Body of pancreas (tissue), 4 donors: Measurements from ENCODE around the gene PRKCB.

Experiments
- CTCF ChIP-seq, 7 experiments: fragments of 450-650 bp in 4 of 7; fragments of 200-600 bp in 3 of 7; sonication (generic) in 3 of 7; IDR thresholded peaks; one replicate each; pipeline ENCODE4 v1.5.1; 2016 to 2019; ENCODE audit warnings: antibody characterized with exemption in 7 of 7
- POLR2A ChIP-seq, 3 donors: fragments of 450-650 bp; IDR thresholded peaks; one replicate each; pipeline ENCODE4 v1.6.1; 2016; ENCODE audit warnings: antibody characterized with exemption in 3 of 3, mild to moderate bottlenecking in 2 of 3

- TF ChIP-seq CTCF (IDR thresholded peaks at IDR 0.05) (no peak), POLR2A (IDR thresholded peaks at IDR 0.05) (no peak)
These were observed 144.2 kb downstream of the PRKCB start for GRCh38 chr16:23979982-23980381.
